Measurements from ENCODE around the gene EVA1B. TPM values are rescaled to one million over a fixed set of nuclear protein-coding genes. Genes with fewer than 3 reads are reported as not detected.

Gene EVA1B
- total RNA-seq, 1 donor from 2014 or later, result 3.1 TPM

DNA sequence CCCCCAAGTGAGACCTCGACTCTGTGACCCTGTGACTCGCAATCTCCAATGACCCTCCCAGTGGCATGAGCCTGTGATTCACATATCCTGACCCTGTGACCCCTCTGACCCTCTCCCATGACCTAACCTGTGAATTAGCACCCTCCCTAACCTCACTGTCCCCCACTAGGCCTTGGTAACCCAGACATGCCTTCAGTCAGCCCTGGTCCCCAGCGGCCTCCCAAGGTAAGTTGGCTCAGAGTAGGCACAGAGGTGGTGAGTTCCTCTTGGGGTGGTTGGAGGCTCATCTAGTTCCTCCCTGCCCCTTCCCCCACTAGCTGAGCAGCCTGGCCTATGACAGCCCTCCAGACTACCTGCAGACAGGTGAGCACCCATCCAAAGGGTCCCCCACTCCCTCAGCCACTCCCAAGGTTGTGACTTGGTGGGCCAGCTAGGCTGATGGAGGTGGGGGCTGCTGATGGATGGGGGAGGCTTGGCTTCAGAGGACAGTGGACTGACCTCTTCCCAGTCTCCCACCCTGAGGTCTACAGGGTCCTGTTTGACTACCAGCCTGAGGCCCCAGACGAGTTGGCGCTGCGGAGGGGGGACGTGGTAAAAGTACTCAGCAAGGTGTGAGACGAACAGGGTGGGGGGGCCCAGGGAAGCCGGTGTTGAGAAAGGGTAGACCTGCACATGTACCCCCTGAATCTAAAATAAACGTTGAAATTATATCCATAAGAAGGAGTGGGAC, 15.7 kb downstream of the EVA1B start:
- no peaks in the 10 kb centered on the region for H3K9me3 ChIP-seq (ENCODE audit: low read depth)
- Mint-ChIP-seq H3K4me1 (peaks cover 16% of the 10 kb centered on the region), H3K27ac (no peak overlapping the region), H3K36me3 (peaks cover 8% of the 10 kb centered on the region), H3K27me3 (ENCODE audit: insufficient read depth, low read depth) (peaks cover 2% of the 10 kb centered on the region), H3K9me3 (no peaks in the 10 kb centered on the region), H3K4me3 (peak overlapping the region; percentile 91)
- H4K20me1 ChIP-seq (ENCODE audit: low read depth), result peaks cover 22% of the 10 kb centered on the region
- H3K9ac ChIP-seq, result no peak overlapping the region
- peak overlapping the region; percentile 80 for H3K4me3 ChIP-seq
- H3K27me3 ChIP-seq, result no peaks in the 10 kb centered on the region
- peaks cover 6% of the 10 kb centered on the region for H3K79me2 ChIP-seq (ENCODE audit: low read depth)
- TF ChIP-seq EZH2phosphoT487 (IDR thresholded peaks at IDR 0.05) (no peak), EZH2 (IDR thresholded peaks at IDR 0.05) (no peak)
- TF ChIP-seq, protein P1, sequence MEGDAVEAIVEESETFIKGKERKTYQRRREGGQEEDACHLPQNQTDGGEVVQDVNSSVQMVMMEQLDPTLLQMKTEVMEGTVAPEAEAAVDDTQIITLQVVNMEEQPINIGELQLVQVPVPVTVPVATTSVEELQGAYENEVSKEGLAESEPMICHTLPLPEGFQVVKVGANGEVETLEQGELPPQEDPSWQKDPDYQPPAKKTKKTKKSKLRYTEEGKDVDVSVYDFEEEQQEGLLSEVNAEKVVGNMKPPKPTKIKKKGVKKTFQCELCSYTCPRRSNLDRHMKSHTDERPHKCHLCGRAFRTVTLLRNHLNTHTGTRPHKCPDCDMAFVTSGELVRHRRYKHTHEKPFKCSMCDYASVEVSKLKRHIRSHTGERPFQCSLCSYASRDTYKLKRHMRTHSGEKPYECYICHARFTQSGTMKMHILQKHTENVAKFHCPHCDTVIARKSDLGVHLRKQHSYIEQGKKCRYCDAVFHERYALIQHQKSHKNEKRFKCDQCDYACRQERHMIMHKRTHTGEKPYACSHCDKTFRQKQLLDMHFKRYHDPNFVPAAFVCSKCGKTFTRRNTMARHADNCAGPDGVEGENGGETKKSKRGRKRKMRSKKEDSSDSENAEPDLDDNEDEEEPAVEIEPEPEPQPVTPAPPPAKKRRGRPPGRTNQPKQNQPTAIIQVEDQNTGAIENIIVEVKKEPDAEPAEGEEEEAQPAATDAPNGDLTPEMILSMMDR (IDR thresholded peaks at IDR 0.05), result no peak
- H3K27ac ChIP-seq, result no peak overlapping the region
- H2AFZ ChIP-seq (replicated peaks), result no peak overlapping the region
- peaks cover 11% of the 10 kb centered on the region for H3K4me1 ChIP-seq
- DNase-seq (ENCODE audit: low spot score), result no peak
- peaks cover 23% of the 10 kb centered on the region for H3F3A ChIP-seq (ENCODE audit: low read depth)
- H3K36me3 ChIP-seq, result no peaks in the 10 kb centered on the region
- peak overlapping the region; percentile 91 for H3K4me2 ChIP-seq

DNA sequence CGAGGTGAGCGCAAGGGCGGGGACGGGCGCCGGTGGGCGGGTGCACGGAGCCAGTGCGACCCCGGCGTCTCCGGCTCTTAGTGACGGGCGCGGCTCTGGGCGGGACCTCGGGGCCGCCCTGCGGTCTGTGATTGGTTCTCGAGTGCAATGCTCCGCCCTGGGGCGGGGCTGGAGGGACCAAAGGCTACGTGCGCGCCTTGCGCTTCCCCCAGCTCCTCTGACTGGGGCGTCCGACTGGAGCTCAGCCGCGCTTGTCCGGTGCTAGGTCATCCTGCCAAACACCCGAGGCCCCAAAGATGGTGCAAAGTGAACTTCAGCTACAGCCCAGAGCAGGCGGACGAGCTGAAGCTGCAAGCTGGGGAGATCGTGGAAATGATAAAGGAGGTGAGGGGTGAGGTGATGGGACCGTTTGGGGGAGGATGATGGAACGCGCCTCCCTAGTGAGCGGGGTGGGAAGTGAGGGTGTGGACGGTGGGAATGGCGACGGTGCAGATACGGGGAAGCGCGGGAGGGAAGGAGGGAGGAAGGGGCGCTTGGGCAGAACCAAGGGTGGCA, 16.5 kb downstream of the EVA1B start:
- Mint-ChIP-seq H3K36me3 (peaks cover 12% of the 10 kb centered on the region), H3K4me1 (peaks cover 16% of the 10 kb centered on the region), H3K9me3 (no peaks in the 10 kb centered on the region), H3K27me3 (ENCODE audit: insufficient read depth, low read depth) (peaks cover 2% of the 10 kb centered on the region), H3K27ac (no peak overlapping the region), H3K4me3 (peak overlapping the region; percentile 91)
- Histone ChIP-seq H4K20me1 (ENCODE audit: low read depth) (peaks cover 22% of the 10 kb centered on the region), H3K79me2 (ENCODE audit: low read depth) (peaks cover 6% of the 10 kb centered on the region), H3K36me3 (no peaks in the 10 kb centered on the region), H3K4me3 (peak overlapping the region; percentile 80), H3K27ac (no peak overlapping the region), H3K27me3 (no peaks in the 10 kb centered on the region), H3K9ac (no peak overlapping the region), H3K4me1 (peaks cover 11% of the 10 kb centered on the region), H3F3A (ENCODE audit: low read depth) (peaks cover 27% of the 10 kb centered on the region), H3K9me3 (ENCODE audit: low read depth) (no peaks in the 10 kb centered on the region), H3K4me2 (peak overlapping the region; percentile 91), H2AFZ (replicated peaks) (peak overlapping the region; percentile 87)
- peak; percentile 99 for DNase-seq (ENCODE audit: low spot score)
- TF ChIP-seq EZH2 (IDR thresholded peaks at IDR 0.05) (peak; percentile 5), EZH2phosphoT487 (IDR thresholded peaks at IDR 0.05) (no peak)
- TF ChIP-seq, protein P1 (IDR thresholded peaks at IDR 0.05), result no peak

DNA sequence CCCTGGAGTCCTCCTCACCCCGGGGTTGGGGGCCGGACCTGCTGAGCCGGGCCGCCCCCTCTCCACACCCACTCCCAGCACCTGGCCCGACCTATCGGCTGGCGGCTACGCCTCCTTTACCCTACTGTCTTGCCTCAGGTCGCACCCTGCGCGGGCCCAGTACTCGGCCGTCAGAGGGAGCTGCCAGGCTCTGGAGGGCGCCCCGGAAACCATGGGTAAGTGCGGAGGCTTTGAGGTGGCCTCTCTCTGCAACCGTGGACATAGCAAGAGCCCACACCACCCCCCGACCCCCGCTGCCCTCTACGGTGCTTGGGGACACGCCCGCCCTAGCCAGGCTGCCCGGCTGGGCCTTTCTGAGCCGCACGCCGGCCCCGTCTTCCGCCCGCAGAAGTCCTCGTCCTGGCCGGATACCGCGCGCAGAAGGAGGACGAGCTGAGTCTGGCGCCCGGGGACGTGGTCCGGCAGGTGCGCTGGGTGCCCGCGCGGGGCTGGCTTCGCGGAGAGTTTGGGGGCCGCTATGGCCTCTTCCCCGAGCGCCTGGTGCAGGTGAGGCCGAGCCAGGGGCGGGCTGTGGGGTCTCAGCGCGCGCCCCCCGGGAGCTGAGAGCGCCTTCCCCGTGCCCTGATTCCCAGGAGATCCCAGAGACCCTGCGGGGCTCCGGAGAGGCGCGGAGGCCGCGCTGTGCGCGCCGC, 17.1 kb downstream of the EVA1B start, which contains the start of gene SH3D21:
SH3D21 (plus strand) TSS at position 159 of the 692 bp plus-strand sequence; CDS start at position 212, 53 bp downstream.
- Histone ChIP-seq H3K4me3 (peak within 1 kb of the TSS; percentile 80), H3K9ac (peak within 1 kb of the TSS; percentile 23), H2AFZ (replicated peaks) (peak within 1 kb of the TSS; percentile 87), H3K4me2 (peak within 1 kb of the TSS; percentile 91), H3K27ac (no peak within 1 kb of the TSS), H3K36me3 (peaks cover under 1% of the 10 kb centered on the region), H3K79me2 (ENCODE audit: low read depth) (peaks cover 6% of the 10 kb centered on the region), H3K9me3 (ENCODE audit: low read depth) (no peaks in the 10 kb centered on the region), H4K20me1 (ENCODE audit: low read depth) (peaks cover 22% of the 10 kb centered on the region), H3K4me1 (peaks cover 11% of the 10 kb centered on the region), H3F3A (ENCODE audit: low read depth) (peaks cover 27% of the 10 kb centered on the region), H3K27me3 (no peaks in the 10 kb centered on the region)
- TF ChIP-seq EZH2 (IDR thresholded peaks at IDR 0.05) (peak; percentile 36), EZH2phosphoT487 (IDR thresholded peaks at IDR 0.05) (no peak)
- TF ChIP-seq, protein P1 (IDR thresholded peaks at IDR 0.05), result peak; percentile 21
- H3K27me3 Mint-ChIP-seq (ENCODE audit: insufficient read depth, low read depth), result peaks cover 2% of the 10 kb centered on the region
- peaks cover 15% of the 10 kb centered on the region for H3K36me3 Mint-ChIP-seq
- peak; percentile 87 for DNase-seq (ENCODE audit: low spot score)
- H3K27ac Mint-ChIP-seq, result no peak within 1 kb of the TSS
- H3K9me3 Mint-ChIP-seq, result no peaks in the 10 kb centered on the region
- peaks cover 16% of the 10 kb centered on the region for H3K4me1 Mint-ChIP-seq
- H3K4me3 Mint-ChIP-seq, result peak within 1 kb of the TSS; percentile 91
